ENCODE data around the gene VIP. TPM values are rescaled to one million over a fixed set of nuclear protein-coding genes. Genes with fewer than 3 reads are reported as not detected.

The VIP gene
- total RNA-seq, 1 donor from 2014 or later: 7.1 TPM

GRCh38 chr6:152794696-152795095, 44.1 kb downstream of the VIP start:
- DNase-seq (ENCODE audit: low read depth): no peak
- Histone ChIP-seq H3K36me3 (ENCODE audit: control insufficient read depth, insufficient read depth, low read length) (no peaks in the 10 kb centered on the region), H3K27me3 (ENCODE audit: control insufficient read depth, insufficient read depth, low read length) (no peaks in the 10 kb centered on the region), H3K4me3 (ENCODE audit: low read depth, low read length) (no peak overlapping the region)
- TF ChIP-seq, protein P1, sequence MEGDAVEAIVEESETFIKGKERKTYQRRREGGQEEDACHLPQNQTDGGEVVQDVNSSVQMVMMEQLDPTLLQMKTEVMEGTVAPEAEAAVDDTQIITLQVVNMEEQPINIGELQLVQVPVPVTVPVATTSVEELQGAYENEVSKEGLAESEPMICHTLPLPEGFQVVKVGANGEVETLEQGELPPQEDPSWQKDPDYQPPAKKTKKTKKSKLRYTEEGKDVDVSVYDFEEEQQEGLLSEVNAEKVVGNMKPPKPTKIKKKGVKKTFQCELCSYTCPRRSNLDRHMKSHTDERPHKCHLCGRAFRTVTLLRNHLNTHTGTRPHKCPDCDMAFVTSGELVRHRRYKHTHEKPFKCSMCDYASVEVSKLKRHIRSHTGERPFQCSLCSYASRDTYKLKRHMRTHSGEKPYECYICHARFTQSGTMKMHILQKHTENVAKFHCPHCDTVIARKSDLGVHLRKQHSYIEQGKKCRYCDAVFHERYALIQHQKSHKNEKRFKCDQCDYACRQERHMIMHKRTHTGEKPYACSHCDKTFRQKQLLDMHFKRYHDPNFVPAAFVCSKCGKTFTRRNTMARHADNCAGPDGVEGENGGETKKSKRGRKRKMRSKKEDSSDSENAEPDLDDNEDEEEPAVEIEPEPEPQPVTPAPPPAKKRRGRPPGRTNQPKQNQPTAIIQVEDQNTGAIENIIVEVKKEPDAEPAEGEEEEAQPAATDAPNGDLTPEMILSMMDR (IDR thresholded peaks at IDR 0.05; ENCODE audit: insufficient read depth, low read length, poor library complexity, severe bottlenecking): no peak

GRCh38 chr6:152804150-152804549, 53.6 kb downstream of the VIP start:
- Histone ChIP-seq H3K4me3 (ENCODE audit: low read depth, low read length) (no peak overlapping the region), H3K36me3 (ENCODE audit: control insufficient read depth, insufficient read depth, low read length) (no peaks in the 10 kb centered on the region), H3K27me3 (ENCODE audit: control insufficient read depth, insufficient read depth, low read length) (no peaks in the 10 kb centered on the region)
- TF ChIP-seq, protein P1 (IDR thresholded peaks at IDR 0.05; ENCODE audit: insufficient read depth, low read length, poor library complexity, severe bottlenecking): no peak
- no peak for DNase-seq (ENCODE audit: low read depth)

Other genes starting within 250 kb of the VIP start
- gene SYNE1, start 113.4 kb upstream of the VIP start, total RNA-seq: 43.1 and 67.9 TPM in 2 replicates
- gene MYCT1, start 52.9 kb upstream of the VIP start, total RNA-seq: 8.4 and 9.6 TPM in 2 replicates
- 14.1 and 16.1 TPM in 2 replicates for gene FBXO5, start 232.2 kb downstream of the VIP start, total RNA-seq

Data from kidney epithelial cell (primary cell).